ENCODE results near the gene STK25. TPM values are rescaled to one million over a fixed set of nuclear protein-coding genes. Genes with fewer than 3 reads are reported as not detected.

The STK25 gene
- total and polyA plus RNA-seq, 3 donors from 2014 or later, result 200 to 250 (median 224) TPM

GRCh38 chr2:241535871-241536655 is 27.7 kb upstream of the STK25 start:
- no peaks in the 10 kb centered on the region for H3K9me3 ChIP-seq
- DNase-seq, result no peak
- H3K4me3 ChIP-seq, result no peak overlapping the region
- no peak for TF ChIP-seq CTCF (IDR thresholded peaks at IDR 0.05)
- TF ChIP-seq POLR2A (IDR thresholded peaks at IDR 0.05), result no peak
- intact Hi-C loops (cut with DNase I; ENCODE audit: low total_unique reads), result no loop called here
- 65 to 71% methylated on average over 13 of the region's 13 CpGs for WGBS, 2 donors
- H3K4me1 ChIP-seq, result no peaks in the 10 kb centered on the region
- no peak overlapping the region for H3K27ac ChIP-seq
- H3K36me3 ChIP-seq (ENCODE audit: low read depth, missing control alignments), result no peaks in the 10 kb centered on the region
- no peaks in the 10 kb centered on the region for H3K27me3 ChIP-seq

- H3K4me3 ChIP-seq, result no peak overlapping the region
- 75 to 84% methylated on average over 7 to 17 of the region's 17 CpGs for WGBS, 2 donors
- no peaks in the 10 kb centered on the region for H3K9me3 ChIP-seq
- DNase-seq, result no peak
- H3K36me3 ChIP-seq (ENCODE audit: low read depth, missing control alignments), result no peaks in the 10 kb centered on the region
- no peaks in the 10 kb centered on the region for H3K4me1 ChIP-seq
- no peak overlapping the region for H3K27ac ChIP-seq
- intact Hi-C loops (cut with DNase I; ENCODE audit: low total_unique reads), result no loop called here
- no peak for TF ChIP-seq POLR2A (IDR thresholded peaks at IDR 0.05)
- no peak for TF ChIP-seq CTCF (IDR thresholded peaks at IDR 0.05)
- no peaks in the 10 kb centered on the region for H3K27me3 ChIP-seq
Measured at GRCh38 chr2:241534701-241535375, 26.5 kb upstream of the STK25 start.

GRCh38 chr2:241534293-241534692 is 25.9 kb upstream of the STK25 start:
- H3K9me3 ChIP-seq, result no peaks in the 10 kb centered on the region
- H3K36me3 ChIP-seq (ENCODE audit: low read depth, missing control alignments), result no peaks in the 10 kb centered on the region
- H3K4me1 ChIP-seq, result no peaks in the 10 kb centered on the region
- no peak for DNase-seq
- intact Hi-C loops (cut with DNase I; ENCODE audit: low total_unique reads), result no loop called here
- no peak overlapping the region for H3K27ac ChIP-seq
- WGBS, 2 donors, result 86 to 93% methylated on average over 7 of the region's 7 CpGs
- TF ChIP-seq POLR2A (IDR thresholded peaks at IDR 0.05) (no peak), CTCF (IDR thresholded peaks at IDR 0.05) (no peak)
- no peaks in the 10 kb centered on the region for H3K27me3 ChIP-seq
- H3K4me3 ChIP-seq, result no peak overlapping the region

- no peak overlapping the region for H3K27ac ChIP-seq
- intact Hi-C loops (cut with DNase I; ENCODE audit: low total_unique reads), result no loop called here
- H3K9me3 ChIP-seq, result no peaks in the 10 kb centered on the region
- whole genome bisulfite sequencing, 2 donors, result 90 to 92% methylated on average over 5 to 26 of the region's 26 CpGs
- TF ChIP-seq CTCF (IDR thresholded peaks at IDR 0.05) (no peak), POLR2A (IDR thresholded peaks at IDR 0.05) (no peak)
- no peak for DNase-seq
- H3K4me1 ChIP-seq, result no peaks in the 10 kb centered on the region
- H3K27me3 ChIP-seq, result no peaks in the 10 kb centered on the region
- no peak overlapping the region for H3K4me3 ChIP-seq
- no peaks in the 10 kb centered on the region for H3K36me3 ChIP-seq (ENCODE audit: low read depth, missing control alignments)
Measured at GRCh38 chr2:241532733-241533601, 24.6 kb upstream of the STK25 start.

Data from testis (tissue), 3 donors.